CD4-positive, alpha-beta T cell treated with Interleukin-4 for 4 hours (primary cell): ENCODE measurements around the gene TMCC1.
A peak's percentile ranks its signal among the peaks of the same experiment; 100 is the strongest.
"Not testable (repeated sequence)": the region's sequence is repeated elsewhere in the genome, so short reads cannot be mapped to it uniquely, and the experiment has no call there.

Experiments used
- DNase-seq: peaks from one replicate; pipeline ENCODE4 v3.0.0-alpha.2; 2020

Gene TMCC1

GRCh38 chr3:129893581-129894070, at the start of gene TMCC1:
TSS of gene TMCC1 (minus strand) at chr3:129893711.
- peak; percentile 89 for DNase-seq

GRCh38 chr3:129943020-129943419, 49.5 kb upstream of the TMCC1 start:
- no peak for DNase-seq

- peak; percentile 11 for DNase-seq
Measured at GRCh38 chr3:129942296-129942695, 48.8 kb upstream of the TMCC1 start.

- DNase-seq: no peak
Measured at GRCh38 chr3:129940086-129940485, 46.6 kb upstream of the TMCC1 start.

GRCh38 chr3:129938140-129938930, 44.8 kb upstream of the TMCC1 start:
- no peak for DNase-seq

GRCh38 chr3:129937717-129938116, 44.2 kb upstream of the TMCC1 start:
- no peak for DNase-seq

- peak; percentile 37 for DNase-seq
Measured at GRCh38 chr3:129936757-129937156, 43.2 kb upstream of the TMCC1 start.

- peak; percentile 39 for DNase-seq
Measured at GRCh38 chr3:129934234-129935123, 41.0 kb upstream of the TMCC1 start.

- DNase-seq: no peak
Measured at GRCh38 chr3:129933471-129933870, 40.0 kb upstream of the TMCC1 start.

- DNase-seq: no peak
Measured at GRCh38 chr3:129929383-129929782, 35.9 kb upstream of the TMCC1 start.

- no peak for DNase-seq
Measured at GRCh38 chr3:129927072-129927471, 33.6 kb upstream of the TMCC1 start.

- no peak for DNase-seq
Measured at GRCh38 chr3:129919806-129920205, 26.3 kb upstream of the TMCC1 start.

- no peak for DNase-seq
Measured at GRCh38 chr3:129919357-129919756, 25.8 kb upstream of the TMCC1 start.

- no peak for DNase-seq
Measured at GRCh38 chr3:129918461-129918860, 24.9 kb upstream of the TMCC1 start.

- DNase-seq: no peak
Measured at GRCh38 chr3:129917423-129918007, 24.0 kb upstream of the TMCC1 start.

- no peak for DNase-seq
Measured at GRCh38 chr3:129913618-129914017, 20.1 kb upstream of the TMCC1 start.

GRCh38 chr3:129911261-129911861, 17.9 kb upstream of the TMCC1 start:
- DNase-seq: no peak

GRCh38 chr3:129909235-129909634, 15.7 kb upstream of the TMCC1 start:
- not testable (repeated sequence) for DNase-seq

- DNase-seq: no peak
Measured at GRCh38 chr3:129908417-129908816, 14.9 kb upstream of the TMCC1 start.

- not testable (repeated sequence) for DNase-seq
Measured at GRCh38 chr3:129901272-129901671, 7.8 kb upstream of the TMCC1 start.

GRCh38 chr3:129897026-129897425, 3.5 kb upstream of the TMCC1 start:
- no peak for DNase-seq

GRCh38 chr3:129892857-129893580, 492 bp downstream of the TMCC1 start:
- DNase-seq: peak; percentile 70
